Kidney (tissue), 14 donors: ENCODE measurements around the gene PTTG2. TPM values are rescaled to one million over a fixed set of nuclear protein-coding genes. Genes with fewer than 3 reads are reported as not detected.
A peak's percentile ranks its signal among the peaks of the same experiment; 100 is the strongest.

ENCODE experiments used
- DNase-seq, 5 donors: peaks; one replicate each; pipeline ENCODE4 v3.0.0-alpha.2; 2013 to 2020
- FAIRE-seq: peaks from 2 replicates; lab custom pipeline; 2012; peaks lifted over from hg19 to GRCh38; lab: Jason Lieb, UNC
- H3K27ac ChIP-seq, 2 donors: one replicate each; pipeline ENCODE4 v1.7.0; 2013; ENCODE audit warnings: low read depth in 2 of 2, low read length in 2 of 2, inconsistent platforms in 1 of 2
- H3K27me3 ChIP-seq: one replicate; pipeline ENCODE4 v1.7.1; 2013; ENCODE audit warnings: low read length, inconsistent platforms; ENCODE audit not compliant: control insufficient read depth, insufficient read depth
- H3K36me3 ChIP-seq, 3 donors: one replicate each; pipeline versions ENCODE4 v1.7.0 to v1.7.1; 2013; ENCODE audit warnings: low read length in 3 of 3, control low read depth in 1 of 3, inconsistent platforms in 1 of 3; ENCODE audit not compliant: insufficient read depth in 3 of 3, control insufficient read depth in 2 of 3
- H3K4me1 ChIP-seq, 3 donors: one replicate each; pipeline versions ENCODE4 v1.7.0 to v1.7.1; 2013; ENCODE audit warnings: low read length in 3 of 3, inconsistent platforms in 1 of 3, low read depth in 1 of 3; ENCODE audit not compliant: control insufficient read depth in 2 of 3, insufficient read depth in 2 of 3
- H3K4me3 ChIP-seq, 3 donors: one replicate each; pipeline versions ENCODE4 v1.7.0 to v1.8.1; 2013; ENCODE audit warnings: low read length in 3 of 3, control low read depth in 1 of 3, inconsistent platforms in 1 of 3
- H3K9ac ChIP-seq, 3 donors: one replicate each; pipeline versions ENCODE4 v1.7.0 to v1.7.1; 2013; ENCODE audit warnings: low read length in 3 of 3, control low read depth in 1 of 3, inconsistent platforms in 1 of 3
- H3K9me3 ChIP-seq, 3 donors: one replicate each; pipeline versions ENCODE4 v1.7.0 to v1.7.1; 2013; ENCODE audit warnings: low read length in 3 of 3, control low read depth in 1 of 3, inconsistent platforms in 1 of 3; ENCODE audit not compliant: control insufficient read depth in 2 of 3, insufficient read depth in 1 of 3
- intact Hi-C: fragments of 100-400 bp; cut with DNase I; formaldehyde crosslinking; loops from one replicate; pipeline ENCODE4 v1.11.1; 2022
- polyA plus RNA-seq: library from polyadenylated mRNA; stranded (reverse); fragments of 350-450 nt; fragmentation: Illumina TruSeq; extraction: RNeasy Lipid Tissue Mini Kit (QIAGEN cat#74804); gene quantifications from one replicate; pipeline ENCODE4 v1.2.3, GENCODE V29; 2014; ENCODE audit warnings: low read depth, low replicate concordance; ENCODE audit not compliant: insufficient read depth
- total RNA-seq: library from RNA; stranded (reverse); fragmentation: NEBNext Ultra II Directional; extraction: Animal tissue kit (Norgen Biotek cat#: 25700); gene quantifications from one replicate; pipeline ENCODE4 v1.2.1, GENCODE V29; 2021
- TF ChIP-seq, protein P1 (sequence below): IDR thresholded peaks from 3 replicates; pipeline ENCODE4 v1.5.1; 2012; ENCODE audit warnings: mild to moderate bottlenecking, moderate library complexity, borderline replicate concordance; ENCODE audit not compliant: insufficient read depth; ENCODE audit errors: extremely low read depth
- donor health status: control.
- donor health status: control.
- donor health status: control.
- donor health status: control.
- donor health status: control.
- donor health status: DM: yes; HTN: yes; CAD: no.
- donor health status: Normal renal cell carcinoma (clear cell type).

PTTG2 gene
- total and polyA plus RNA-seq, 2 donors from 2014 or later: 1.0 TPM; not detected in 1

DNA sequence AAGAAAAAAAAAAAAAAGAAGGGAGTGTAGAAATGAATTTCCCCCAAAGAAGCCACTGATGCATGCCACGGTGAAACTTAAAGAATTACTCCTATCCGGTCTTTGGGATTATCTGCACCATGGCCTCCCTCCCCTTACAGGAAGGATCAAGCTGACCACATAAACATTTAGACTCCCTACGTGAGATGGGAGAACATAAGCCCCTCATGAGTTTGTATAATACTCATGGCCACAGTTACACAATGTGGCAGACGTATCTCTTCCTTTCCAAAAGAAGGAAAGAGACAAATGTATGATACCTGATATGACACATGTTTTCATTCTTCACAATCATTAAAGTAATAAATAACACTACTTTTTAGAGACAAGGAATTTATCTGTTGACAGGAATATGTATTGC is 3.3 kb upstream of the PTTG2 start:
- no peaks in the 10 kb centered on the region for H3K9me3 ChIP-seq
- H3K27ac ChIP-seq: no peak overlapping the region
- no peak overlapping the region for H3K9ac ChIP-seq
- no peaks in the 10 kb centered on the region for H3K36me3 ChIP-seq
- H3K27me3 ChIP-seq: no peaks in the 10 kb centered on the region
- TF ChIP-seq, protein P1, sequence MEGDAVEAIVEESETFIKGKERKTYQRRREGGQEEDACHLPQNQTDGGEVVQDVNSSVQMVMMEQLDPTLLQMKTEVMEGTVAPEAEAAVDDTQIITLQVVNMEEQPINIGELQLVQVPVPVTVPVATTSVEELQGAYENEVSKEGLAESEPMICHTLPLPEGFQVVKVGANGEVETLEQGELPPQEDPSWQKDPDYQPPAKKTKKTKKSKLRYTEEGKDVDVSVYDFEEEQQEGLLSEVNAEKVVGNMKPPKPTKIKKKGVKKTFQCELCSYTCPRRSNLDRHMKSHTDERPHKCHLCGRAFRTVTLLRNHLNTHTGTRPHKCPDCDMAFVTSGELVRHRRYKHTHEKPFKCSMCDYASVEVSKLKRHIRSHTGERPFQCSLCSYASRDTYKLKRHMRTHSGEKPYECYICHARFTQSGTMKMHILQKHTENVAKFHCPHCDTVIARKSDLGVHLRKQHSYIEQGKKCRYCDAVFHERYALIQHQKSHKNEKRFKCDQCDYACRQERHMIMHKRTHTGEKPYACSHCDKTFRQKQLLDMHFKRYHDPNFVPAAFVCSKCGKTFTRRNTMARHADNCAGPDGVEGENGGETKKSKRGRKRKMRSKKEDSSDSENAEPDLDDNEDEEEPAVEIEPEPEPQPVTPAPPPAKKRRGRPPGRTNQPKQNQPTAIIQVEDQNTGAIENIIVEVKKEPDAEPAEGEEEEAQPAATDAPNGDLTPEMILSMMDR: no peak
- H3K4me1 ChIP-seq: no peaks in the 10 kb centered on the region
- intact Hi-C loops: no loop called here
- FAIRE-seq: no peak
- no peak for DNase-seq
- no peak overlapping the region for H3K4me3 ChIP-seq

DNA sequence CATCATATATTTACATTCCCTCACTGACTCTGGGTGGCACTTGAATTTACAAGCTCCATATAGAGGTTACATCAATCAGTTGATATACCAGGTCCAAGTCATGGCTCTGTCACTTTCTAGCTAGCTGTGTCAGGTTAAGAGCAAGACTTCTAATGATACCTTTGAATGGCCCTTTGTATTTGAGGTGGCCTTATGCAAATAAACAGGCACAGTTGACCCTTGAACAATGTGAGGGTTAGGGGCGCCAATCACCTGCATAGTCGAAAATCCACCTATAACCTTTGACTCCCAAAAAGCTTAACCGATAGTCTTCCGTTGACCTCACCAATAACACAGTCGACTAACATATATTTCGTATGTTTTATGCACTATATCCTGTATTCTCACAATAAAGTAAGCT is 1.3 kb upstream of the PTTG2 start:
- intact Hi-C loops: no loop called here
- H3K27ac ChIP-seq: no peak overlapping the region
- H3K4me3 ChIP-seq: no peak overlapping the region
- no peaks in the 10 kb centered on the region for H3K9me3 ChIP-seq
- H3K4me1 ChIP-seq: no peaks in the 10 kb centered on the region
- no peak for DNase-seq
- TF ChIP-seq, protein P1: no peak
- no peaks in the 10 kb centered on the region for H3K36me3 ChIP-seq
- no peak for FAIRE-seq
- no peak overlapping the region for H3K9ac ChIP-seq
- no peaks in the 10 kb centered on the region for H3K27me3 ChIP-seq

DNA sequence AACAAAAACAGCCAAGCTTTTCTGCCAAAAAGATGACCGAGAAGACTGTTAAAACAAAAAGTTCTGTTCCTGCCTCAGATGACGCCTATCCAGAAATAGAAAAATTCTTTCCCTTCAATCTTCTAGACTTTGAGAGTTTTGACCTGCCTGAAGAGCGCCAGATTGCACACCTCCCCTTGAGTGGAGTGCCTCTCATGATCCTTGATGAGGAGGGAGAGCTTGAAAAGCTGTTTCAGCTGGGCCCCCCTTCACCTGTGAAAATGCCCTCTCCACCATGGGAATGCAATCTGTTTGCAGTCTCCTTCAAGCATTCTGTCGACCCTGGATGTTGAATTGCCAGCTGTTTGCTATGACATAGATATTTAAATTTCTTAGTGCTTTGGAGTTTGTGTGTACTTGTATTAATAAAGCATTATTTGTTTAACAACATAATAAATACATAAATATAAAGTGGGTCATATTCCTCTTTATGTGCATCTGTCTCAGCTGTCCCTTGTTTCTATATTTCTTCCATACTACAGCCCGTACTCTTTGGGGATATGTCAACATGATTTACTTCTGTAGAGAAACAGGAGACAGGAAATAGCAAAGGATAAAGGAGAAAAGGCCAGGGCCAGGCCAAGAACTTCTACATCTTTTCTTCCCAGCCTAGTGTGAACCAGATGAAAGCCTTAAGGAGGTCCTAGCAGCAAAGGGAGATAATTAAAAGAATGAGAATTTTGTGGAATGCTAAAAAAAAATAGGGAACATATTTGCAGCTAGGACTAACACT is 667 bp downstream of the PTTG2 start:
- no peak for FAIRE-seq
- Histone ChIP-seq H3K27me3 (no peaks in the 10 kb centered on the region), H3K27ac (no peak overlapping the region), H3K4me3 (no peak overlapping the region), H3K4me1 (no peaks in the 10 kb centered on the region), H3K36me3 (no peaks in the 10 kb centered on the region), H3K9ac (no peak overlapping the region), H3K9me3 (no peaks in the 10 kb centered on the region)
- TF ChIP-seq, protein P1: no peak
- intact Hi-C loops: no loop called here
- DNase-seq: peak in 2 of 5 donors; percentile 72 to 75
